ENCODE data around the gene NELL2.

NELL2 gene

GRCh38 chr12:44674875-44675274 lies 201.2 kb downstream of the NELL2 start:
- no peak for DNase-seq

GRCh38 chr12:44673811-44674210 lies 202.3 kb downstream of the NELL2 start:
- DNase-seq, result no peak

GRCh38 chr12:44672042-44672441 lies 204.1 kb downstream of the NELL2 start:
- no peak for DNase-seq

GRCh38 chr12:44668443-44668842 lies 207.7 kb downstream of the NELL2 start:
- DNase-seq, result no peak

GRCh38 chr12:44667461-44667860 lies 208.7 kb downstream of the NELL2 start:
- no peak for DNase-seq

GRCh38 chr12:44663291-44663690 lies 212.8 kb downstream of the NELL2 start:
- DNase-seq, result no peak

GRCh38 chr12:44655846-44656245 lies 220.3 kb downstream of the NELL2 start:
- DNase-seq, result peak; percentile 30

GRCh38 chr12:44654646-44655639 lies 221.2 kb downstream of the NELL2 start:
- peak; percentile 73 for DNase-seq

- no peak for DNase-seq
These were observed 222.1 kb downstream of the NELL2 start for GRCh38 chr12:44653861-44654527.

- DNase-seq, result no peak
These were observed 226.4 kb downstream of the NELL2 start for GRCh38 chr12:44649693-44650092.

- no peak for DNase-seq
These were observed 228.0 kb downstream of the NELL2 start for GRCh38 chr12:44647917-44648690.

GRCh38 chr12:44640427-44641190 lies 235.5 kb downstream of the NELL2 start:
- no peak for DNase-seq

- DNase-seq, result no peak
These were observed 238.2 kb downstream of the NELL2 start for GRCh38 chr12:44637875-44638274.

- DNase-seq, result no peak
These were observed 247.9 kb downstream of the NELL2 start for GRCh38 chr12:44628180-44628579.

GRCh38 chr12:44627387-44628166 lies 248.5 kb downstream of the NELL2 start:
- no peak for DNase-seq

- DNase-seq, result peak; percentile 68
These were observed 249.2 kb downstream of the NELL2 start for GRCh38 chr12:44626883-44627282.

GRCh38 chr12:44618946-44619345 lies 257.2 kb downstream of the NELL2 start:
- DNase-seq, result no peak

GRCh38 chr12:44616402-44616801 lies 259.7 kb downstream of the NELL2 start:
- no peak for DNase-seq

GRCh38 chr12:44611538-44611937 lies 264.6 kb downstream of the NELL2 start:
- no peak for DNase-seq

- DNase-seq, result no peak
These were observed 272.4 kb downstream of the NELL2 start for GRCh38 chr12:44603701-44604100.

GRCh38 chr12:44592626-44593025 lies 283.5 kb downstream of the NELL2 start:
- no peak for DNase-seq

- no peak for DNase-seq
These were observed 286.4 kb downstream of the NELL2 start for GRCh38 chr12:44589697-44590096.
